A549 (cell line): ENCODE results near the gene PI4K2B. TPM values are rescaled to one million over a fixed set of nuclear protein-coding genes. Genes with fewer than 3 reads are reported as not detected.

Source experiments
- ATAC-seq, 2 experiments: fragments of 200-7000 bp in 1 of 2; fragments of >200 bp in 1 of 2; cut with Nextera tagmentation in 1 of 2; cut with Tn5 transposase in 1 of 2; 3 replicates each; pipeline versions ENCODE4 v1.8.0 to v1.9.1; 2018 to 2020; ENCODE audit warnings: mild to moderate bottlenecking in 1 of 2, moderate library complexity in 1 of 2
- CTCF ChIA-PET: fragments of 300-600 bp; sonication (Branson Sonifier 250); formaldehyde crosslinking; extraction: SDS; loops from one replicate; lab custom pipeline; 2021; ENCODE audit warnings: antibody characterized with exemption, inconsistent platforms; lab: Yijun Ruan, JAX
- POLR2A ChIA-PET: fragments of 350-600 bp; formaldehyde crosslinking; extraction: SDS; loops from one replicate; lab custom pipeline; 2021; ENCODE audit warnings: antibody characterized with exemption, inconsistent platforms; lab: Yijun Ruan, JAX
- DNase-seq, 2 experiments: peaks; one replicate each; pipeline versions ENCODE4 v3.0.0 to v3.0.0-alpha.2; 2011 to 2016; ENCODE audit warnings: low read depth in 1 of 2, low spot score in 1 of 2
- FAIRE-seq: peaks from 2 replicates; lab custom pipeline; 2011; peaks lifted over from hg19 to GRCh38; lab: Jason Lieb, UNC
- H3K27ac ChIP-seq, 2 experiments: fragments of >200 bp; sonication (Bioruptor Twin); formaldehyde crosslinking; 3 replicates each; pipeline ENCODE4 v1.5.1; 2016 to 2017
- H3K4me1 ChIP-seq: fragments of >200 bp; sonication (Bioruptor Twin); formaldehyde crosslinking; 3 replicates; pipeline ENCODE4 v1.6.1; 2016
- H3K4me2 ChIP-seq: fragments of >200 bp; sonication (Bioruptor Twin); formaldehyde crosslinking; 3 replicates; pipeline ENCODE4 v1.6.1; 2016
- H3K4me3 ChIP-seq: fragments of >200 bp; sonication (Bioruptor Twin); formaldehyde crosslinking; 3 replicates; pipeline ENCODE4 v1.5.1; 2016
- H3K9me3 ChIP-seq: fragments of >200 bp; sonication (Bioruptor Twin); formaldehyde crosslinking; 3 replicates; pipeline ENCODE4 v1.6.1; 2016
- ATOH8 ChIP-seq: fragments of 250-450 bp; sonication (Bioruptor Pico); IDR thresholded peaks from 2 replicates; pipeline ENCODE4 v1.5.0; 2020; ENCODE audit warnings: low read depth, mild to moderate bottlenecking, moderate library complexity
- BCL3 ChIP-seq: fragments of >200 bp; sonication (Bioruptor Twin); formaldehyde crosslinking; IDR thresholded peaks from 3 replicates; pipeline ENCODE4 v1.6.1; 2016
- CHD4 ChIP-seq: fragments of 200-600 bp; sonication (generic); IDR thresholded peaks from 2 replicates; pipeline ENCODE4 v1.6.1; 2016; ENCODE audit warnings: antibody characterized with exemption, mild to moderate bottlenecking, borderline replicate concordance
- CTCF ChIP-seq: fragments of >200 bp; sonication (Bioruptor Twin); formaldehyde crosslinking; IDR thresholded peaks from 3 replicates; pipeline ENCODE4 v1.5.1; 2016
- E2F6 ChIP-seq: IDR thresholded peaks from 2 replicates; pipeline ENCODE4 v1.6.1; 2012; ENCODE audit warnings: low read depth, borderline replicate concordance
- EHF ChIP-seq: fragments of 250-450 bp; sonication (Bioruptor Pico); IDR thresholded peaks from 2 replicates; pipeline ENCODE4 v1.5.0; 2020; ENCODE audit warnings: mild to moderate bottlenecking
- EHMT2 ChIP-seq: fragments of 200-600 bp; sonication (generic); IDR thresholded peaks from 2 replicates; pipeline ENCODE4 v1.6.1; 2016; ENCODE audit warnings: antibody characterized with exemption, low read depth, mild to moderate bottlenecking, moderate library complexity
- EP300 ChIP-seq, 2 experiments: fragments of >200 bp; sonication (Bioruptor Twin); formaldehyde crosslinking; IDR thresholded peaks; 2 replicates in 1 of 2; 3 replicates in 1 of 2; pipeline ENCODE4 v1.6.1; 2016 to 2017
- ESRRA ChIP-seq: fragments of 150-350 bp; IDR thresholded peaks from 2 replicates; pipeline ENCODE4 v1.6.1; 2014; ENCODE audit warnings: mild to moderate bottlenecking, low read length, borderline replicate concordance
- HDAC2 ChIP-seq: fragments of 200-600 bp; sonication (generic); IDR thresholded peaks from 2 replicates; pipeline ENCODE4 v1.6.1; 2016
- HEYL ChIP-seq: fragments of 250-450 bp; sonication (Bioruptor Pico); IDR thresholded peaks from 2 replicates; pipeline ENCODE4 v1.8.0; 2021; ENCODE audit warnings: mild to moderate bottlenecking, moderate library complexity
- HOXA7 ChIP-seq: fragments of 250-450 bp; sonication (Bioruptor Pico); IDR thresholded peaks from 2 replicates; pipeline ENCODE4 v1.5.0; 2020; ENCODE audit warnings: mild to moderate bottlenecking, moderate library complexity
- JUNB ChIP-seq: fragments of >200 bp; sonication (Bioruptor Twin); formaldehyde crosslinking; IDR thresholded peaks from 2 replicates; pipeline ENCODE4 v1.6.1; 2016
- KDM1A ChIP-seq: fragments of 200-600 bp; sonication (generic); IDR thresholded peaks from 2 replicates; pipeline ENCODE4 v1.6.1; 2016; ENCODE audit warnings: low read depth, mild to moderate bottlenecking
- MYC ChIP-seq: IDR thresholded peaks from 2 replicates; pipeline ENCODE4 v1.6.1; 2012; ENCODE audit warnings: mild to moderate bottlenecking, inconsistent platforms, low read length, improper control_type of control experiment, borderline replicate concordance
- NFE2L2 ChIP-seq: fragments of 150-350 bp; conservative IDR thresholded peaks from 2 replicates; pipeline ENCODE4 v1.6.1; 2014; ENCODE audit warnings: low read length
- POLR2A ChIP-seq: IDR thresholded peaks from 2 replicates; pipeline ENCODE4 v1.6.1; 2012; ENCODE audit warnings: mild to moderate bottlenecking, low read length
- RARB ChIP-seq: fragments of 250-450 bp; sonication (Bioruptor Pico); IDR thresholded peaks from 2 replicates; pipeline ENCODE4 v1.8.0; 2021; ENCODE audit warnings: mild to moderate bottlenecking, moderate library complexity
- RCOR1 ChIP-seq: fragments of 150-350 bp; IDR thresholded peaks from 2 replicates; pipeline ENCODE4 v1.6.1; 2014; ENCODE audit warnings: antibody characterized with exemption, low read length, low read depth
- RNF2 ChIP-seq: fragments of 200-600 bp; sonication (generic); IDR thresholded peaks from 2 replicates; pipeline ENCODE4 v1.6.1; 2016; ENCODE audit warnings: low read depth, mild to moderate bottlenecking, antibody characterized with exemption, moderate library complexity, borderline replicate concordance
- SMC3 ChIP-seq: fragments of >200 bp; sonication (Bioruptor Twin); formaldehyde crosslinking; IDR thresholded peaks from 3 replicates; pipeline ENCODE4 v1.6.1; 2018; ENCODE audit warnings: inconsistent platforms
- TP53 ChIP-seq: fragments of 250-450 bp; sonication (Bioruptor Pico); IDR thresholded peaks from 2 replicates; pipeline ENCODE4 v1.5.0; 2021; ENCODE audit warnings: mild to moderate bottlenecking, moderate library complexity
- ZSCAN20 ChIP-seq: fragments of 250-450 bp; sonication (Bioruptor Pico); IDR thresholded peaks from 2 replicates; pipeline ENCODE4 v1.8.0; 2022; ENCODE audit warnings: mild to moderate bottlenecking, moderate library complexity
- WGBS: methylation state at CpG from one replicate; pipeline ENCODE4 v1.1.6; 2017; ENCODE audit errors: missing lambda C conversion rate; 5-methylcytosine and 5-hydroxymethylcytosine counted together
- polyA plus RNA-seq, 4 experiments: library from polyadenylated mRNA; depleted of rRNA in 3 of 4; stranded (reverse); fragments of >200 nt; fragmentation: RNase III in 1 of 4; extraction: RNeasy Plus Mini Kit Qiagen cat#74134 plus additional on column Dnase treatment in 1 of 4; gene quantifications; 2 replicates in 3 of 4; 3 replicates in 1 of 4; pipeline ENCODE4 v1.2.3, GENCODE V29; 2011 to 2017

The PI4K2B gene
- polyA plus RNA-seq, 2 of the 4 experiments (the other 2 are of a cell fraction), result 7.7 to 8.4 TPM

- TF ChIP-seq POLR2A (no peak), TP53 (no peak), HEYL (CRISPR knock-in tag) (no peak), E2F6 (no peak), CTCF (no peak), EHMT2 (no peak), ATOH8 (CRISPR knock-in tag) (no peak)
Observed at GRCh38 chr4:25221377-25221776, 12.5 kb upstream of the PI4K2B start (continued).

- POLR2A ChIA-PET, result no interaction called here
- CTCF ChIA-PET, result interaction anchor here (0.7 kb wide), 1 partner anchor 535 kb away, joined by 3 read pairs; no protein-coding TSS in a partner anchor
- Histone ChIP-seq H3K4me1 (no peaks in the 10 kb centered on the region), H3K27ac (no peak overlapping the region), H3K4me3 (no peak overlapping the region), H3K9me3 (peaks cover 40% of the 10 kb centered on the region), H3K4me2 (no peak overlapping the region)
- FAIRE-seq, result no peak
- ATAC-seq, result no peak
- 15% methylated on average over 7 of the region's 7 CpGs for WGBS
- TF ChIP-seq EP300 (IDR thresholded peaks at IDR 0.05), result no peak
- no peak for TF ChIP-seq RCOR1
- TF ChIP-seq EHF, result no peak
- DNase-seq, result peak in 1 of 2 experiments; percentile 61
Observed at GRCh38 chr4:25223802-25224375, 9.9 kb upstream of the PI4K2B start.

GRCh38 chr4:25229804-25230203 lies 4.0 kb upstream of the PI4K2B start:
- H3K9me3 ChIP-seq, result peaks cover 25% of the 10 kb centered on the region
- POLR2A ChIA-PET, result no interaction called here
- H3K4me2 ChIP-seq, result no peak overlapping the region
- H3K4me3 ChIP-seq, result no peak overlapping the region
- ATAC-seq (no peak), DNase-seq (no peak), FAIRE-seq (no peak)
- CTCF ChIA-PET, result no interaction called here
- H3K27ac ChIP-seq, result no peak overlapping the region
- WGBS, result 58% methylated on average over 6 of the region's 6 CpGs
- TF ChIP-seq BCL3 (no peak), SMC3 (no peak), RCOR1 (no peak), MYC (no peak), ESRRA (no peak), HOXA7 (CRISPR knock-in tag) (no peak), HEYL (CRISPR knock-in tag) (no peak)
- no peaks in the 10 kb centered on the region for H3K4me1 ChIP-seq

GRCh38 chr4:25233194-25233593 lies 639 bp upstream of the PI4K2B start:
- Histone ChIP-seq H3K4me1 (no peaks in the 10 kb centered on the region), H3K4me2 (peak overlapping the region; percentile 82), H3K9me3 (peaks cover 10% of the 10 kb centered on the region; the same call in 2 of the 3 replicates), H3K27ac (peak overlapping the region; percentile 91 to 96; a peak in 5 of 6 replicates), H3K4me3 (peak overlapping the region; percentile 98)
- DNase-seq, result no peak
- no peak for ATAC-seq
- no peak; the same call in 1 of the 2 replicates for TF ChIP-seq CHD4
- no peak for TF ChIP-seq ZSCAN20 (CRISPR knock-in tag)
- TF ChIP-seq HDAC2, result 0 out of 2 replicates have a peak, but pooled peaks have one; percentile 34
- TF ChIP-seq RNF2, result no peak
- TF ChIP-seq TP53, result no peak
- TF ChIP-seq NFE2L2, result no peak
- TF ChIP-seq RARB (CRISPR knock-in tag), result no peak
- TF ChIP-seq KDM1A, result peak; percentile 86; the same call in 1 of the 2 replicates
- no peak for TF ChIP-seq E2F6
- TF ChIP-seq JUNB, result no peak
- POLR2A ChIA-PET, result no interaction called here
- no peak for FAIRE-seq
- CTCF ChIA-PET, result interaction anchor here (0.8 to 4.5 kb wide), 3 partner anchors 9 to 288 kb away, joined by 3 to 23 read pairs (median 3); partner anchors contain the start of gene ZCCHC4
